HL-60 (cell line): Measurements from ENCODE around the gene TMEM140.
"Not testable (repeated sequence)": the region's sequence is repeated elsewhere in the genome, so short reads cannot be mapped to it uniquely, and the experiment has no call there.

ENCODE experiments used
- DNase-seq, 2 experiments: peaks; one replicate each; pipeline ENCODE4 v3.0.0-alpha.2; 2010 to 2020; ENCODE audit warnings: low read depth in 1 of 2, low spot score in 1 of 2
- H3K27ac ChIP-seq: fragments of 250-450 bp; sonication (Bioruptor Pico); replicated peaks from 2 replicates; pipeline ENCODE4 v1.5.1; 2020; ENCODE audit warnings: mild to moderate bottlenecking, moderate library complexity
- H3K27me3 ChIP-seq: fragments of 250-450 bp; sonication (Bioruptor Pico); 2 replicates; pipeline ENCODE4 v1.5.1; 2021; ENCODE audit warnings: mild to moderate bottlenecking, moderate library complexity; ENCODE audit not compliant: insufficient read depth, poor library complexity, severe bottlenecking
- H3K4me3 ChIP-seq: replicated peaks from 2 replicates; pipeline ENCODE4 v1.5.1; 2011; ENCODE audit warnings: mild to moderate bottlenecking, control low read depth, low read length; ENCODE audit not compliant: insufficient read depth
- GABPA ChIP-seq: IDR thresholded peaks from 2 replicates; pipeline ENCODE4 v1.6.1; 2012; ENCODE audit warnings: low read depth
- POLR2AphosphoS5 ChIP-seq: IDR thresholded peaks from 2 replicates; pipeline ENCODE4 v1.6.1; 2012; ENCODE audit warnings: low read depth
- SPI1 ChIP-seq: IDR thresholded peaks from 2 replicates; pipeline ENCODE4 v1.6.1; 2012; ENCODE audit warnings: low read depth, mild to moderate bottlenecking, borderline replicate concordance
- TF ChIP-seq, protein P1 (sequence below): IDR thresholded peaks from 2 replicates; pipeline ENCODE4 v1.6.1; 2012; ENCODE audit warnings: low read depth; ENCODE audit not compliant: insufficient replicate concordance
- TF ChIP-seq, protein P2 (sequence below): IDR thresholded peaks from one replicate; pipeline ENCODE4 v1.5.1; 2011; ENCODE audit warnings: low read length, control low read depth, inconsistent platforms; ENCODE audit not compliant: insufficient read depth

Gene TMEM140

DNA sequence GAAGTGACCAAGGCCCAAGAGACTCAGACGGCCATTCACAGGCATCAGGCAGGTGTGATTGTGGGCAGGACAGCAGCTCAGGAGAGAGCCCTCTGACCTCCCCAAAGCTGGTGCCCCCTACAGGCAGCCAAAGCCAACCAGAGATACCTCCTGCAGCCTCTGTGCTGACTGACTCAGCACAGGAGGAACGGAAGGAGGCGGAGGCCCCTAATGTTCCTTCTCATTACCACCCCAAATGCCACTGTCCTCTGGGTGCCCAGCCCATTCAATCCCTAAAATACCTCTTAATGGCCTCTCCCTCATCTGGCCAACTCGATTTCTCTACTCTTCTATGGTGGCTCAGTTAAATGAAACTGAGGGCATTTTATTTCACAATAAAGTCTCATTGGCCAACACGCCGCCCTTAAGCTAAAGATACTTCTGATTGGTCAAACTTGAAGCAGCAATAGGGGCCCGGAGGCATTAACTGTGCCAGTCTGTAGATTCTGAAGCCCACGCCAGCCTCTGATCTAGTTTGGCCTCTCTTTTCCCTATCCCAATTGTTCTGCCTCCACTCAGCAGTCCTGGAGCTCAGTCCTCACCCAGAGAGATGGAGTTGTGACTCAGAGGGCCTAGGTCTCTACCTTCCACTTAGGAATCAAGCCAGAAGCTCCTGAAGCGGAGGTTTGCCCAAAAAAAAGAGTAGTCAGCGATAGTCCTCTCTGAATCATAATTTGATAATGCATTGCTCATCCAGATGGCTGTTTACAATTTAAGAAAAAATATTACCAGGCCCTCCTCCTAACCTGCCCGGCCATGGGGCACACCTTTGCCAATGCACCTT is 21.5 kb downstream of the TMEM140 start:
- peak overlapping the region; percentile 76 for H3K4me3 ChIP-seq
- H3K27ac ChIP-seq = peak overlapping the region; percentile 99
- peak; percentile 48 to 77 for DNase-seq
- TF ChIP-seq GABPA (no peak), POLR2AphosphoS5 (peak; percentile 32; the same call in 1 of the 2 replicates), SPI1 (no peak)
- TF ChIP-seq, protein P1, sequence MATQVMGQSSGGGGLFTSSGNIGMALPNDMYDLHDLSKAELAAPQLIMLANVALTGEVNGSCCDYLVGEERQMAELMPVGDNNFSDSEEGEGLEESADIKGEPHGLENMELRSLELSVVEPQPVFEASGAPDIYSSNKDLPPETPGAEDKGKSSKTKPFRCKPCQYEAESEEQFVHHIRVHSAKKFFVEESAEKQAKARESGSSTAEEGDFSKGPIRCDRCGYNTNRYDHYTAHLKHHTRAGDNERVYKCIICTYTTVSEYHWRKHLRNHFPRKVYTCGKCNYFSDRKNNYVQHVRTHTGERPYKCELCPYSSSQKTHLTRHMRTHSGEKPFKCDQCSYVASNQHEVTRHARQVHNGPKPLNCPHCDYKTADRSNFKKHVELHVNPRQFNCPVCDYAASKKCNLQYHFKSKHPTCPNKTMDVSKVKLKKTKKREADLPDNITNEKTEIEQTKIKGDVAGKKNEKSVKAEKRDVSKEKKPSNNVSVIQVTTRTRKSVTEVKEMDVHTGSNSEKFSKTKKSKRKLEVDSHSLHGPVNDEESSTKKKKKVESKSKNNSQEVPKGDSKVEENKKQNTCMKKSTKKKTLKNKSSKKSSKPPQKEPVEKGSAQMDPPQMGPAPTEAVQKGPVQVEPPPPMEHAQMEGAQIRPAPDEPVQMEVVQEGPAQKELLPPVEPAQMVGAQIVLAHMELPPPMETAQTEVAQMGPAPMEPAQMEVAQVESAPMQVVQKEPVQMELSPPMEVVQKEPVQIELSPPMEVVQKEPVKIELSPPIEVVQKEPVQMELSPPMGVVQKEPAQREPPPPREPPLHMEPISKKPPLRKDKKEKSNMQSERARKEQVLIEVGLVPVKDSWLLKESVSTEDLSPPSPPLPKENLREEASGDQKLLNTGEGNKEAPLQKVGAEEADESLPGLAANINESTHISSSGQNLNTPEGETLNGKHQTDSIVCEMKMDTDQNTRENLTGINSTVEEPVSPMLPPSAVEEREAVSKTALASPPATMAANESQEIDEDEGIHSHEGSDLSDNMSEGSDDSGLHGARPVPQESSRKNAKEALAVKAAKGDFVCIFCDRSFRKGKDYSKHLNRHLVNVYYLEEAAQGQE = no peak
- TF ChIP-seq, protein P2, sequence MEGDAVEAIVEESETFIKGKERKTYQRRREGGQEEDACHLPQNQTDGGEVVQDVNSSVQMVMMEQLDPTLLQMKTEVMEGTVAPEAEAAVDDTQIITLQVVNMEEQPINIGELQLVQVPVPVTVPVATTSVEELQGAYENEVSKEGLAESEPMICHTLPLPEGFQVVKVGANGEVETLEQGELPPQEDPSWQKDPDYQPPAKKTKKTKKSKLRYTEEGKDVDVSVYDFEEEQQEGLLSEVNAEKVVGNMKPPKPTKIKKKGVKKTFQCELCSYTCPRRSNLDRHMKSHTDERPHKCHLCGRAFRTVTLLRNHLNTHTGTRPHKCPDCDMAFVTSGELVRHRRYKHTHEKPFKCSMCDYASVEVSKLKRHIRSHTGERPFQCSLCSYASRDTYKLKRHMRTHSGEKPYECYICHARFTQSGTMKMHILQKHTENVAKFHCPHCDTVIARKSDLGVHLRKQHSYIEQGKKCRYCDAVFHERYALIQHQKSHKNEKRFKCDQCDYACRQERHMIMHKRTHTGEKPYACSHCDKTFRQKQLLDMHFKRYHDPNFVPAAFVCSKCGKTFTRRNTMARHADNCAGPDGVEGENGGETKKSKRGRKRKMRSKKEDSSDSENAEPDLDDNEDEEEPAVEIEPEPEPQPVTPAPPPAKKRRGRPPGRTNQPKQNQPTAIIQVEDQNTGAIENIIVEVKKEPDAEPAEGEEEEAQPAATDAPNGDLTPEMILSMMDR = peak; percentile 20
- H3K27me3 ChIP-seq = no peaks in the 10 kb centered on the region

DNA sequence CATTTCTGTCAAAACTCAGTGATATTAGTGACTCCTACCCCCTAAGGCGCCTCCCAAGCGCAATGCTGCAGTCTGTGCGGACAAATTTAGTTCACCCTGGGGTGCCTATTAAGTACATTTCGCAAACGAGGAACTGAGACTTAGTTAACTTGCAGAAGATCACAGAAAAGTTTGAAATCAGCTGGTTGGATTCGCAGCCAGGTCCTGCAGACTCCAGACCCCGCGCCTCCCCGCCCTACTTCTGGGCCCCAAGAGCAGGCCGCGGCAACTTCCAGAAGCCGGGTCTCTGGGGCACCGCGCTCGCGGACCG is 22.0 kb downstream of the TMEM140 start:
- TF ChIP-seq SPI1 (peak; percentile 17; the same call in 1 of the 2 replicates), POLR2AphosphoS5 (no peak), GABPA (no peak)
- H3K27ac ChIP-seq = peak overlapping the region; percentile 99
- peak overlapping the region; percentile 76 for H3K4me3 ChIP-seq
- DNase-seq = peak; percentile 36 to 50
- H3K27me3 ChIP-seq = no peaks in the 10 kb centered on the region

DNA sequence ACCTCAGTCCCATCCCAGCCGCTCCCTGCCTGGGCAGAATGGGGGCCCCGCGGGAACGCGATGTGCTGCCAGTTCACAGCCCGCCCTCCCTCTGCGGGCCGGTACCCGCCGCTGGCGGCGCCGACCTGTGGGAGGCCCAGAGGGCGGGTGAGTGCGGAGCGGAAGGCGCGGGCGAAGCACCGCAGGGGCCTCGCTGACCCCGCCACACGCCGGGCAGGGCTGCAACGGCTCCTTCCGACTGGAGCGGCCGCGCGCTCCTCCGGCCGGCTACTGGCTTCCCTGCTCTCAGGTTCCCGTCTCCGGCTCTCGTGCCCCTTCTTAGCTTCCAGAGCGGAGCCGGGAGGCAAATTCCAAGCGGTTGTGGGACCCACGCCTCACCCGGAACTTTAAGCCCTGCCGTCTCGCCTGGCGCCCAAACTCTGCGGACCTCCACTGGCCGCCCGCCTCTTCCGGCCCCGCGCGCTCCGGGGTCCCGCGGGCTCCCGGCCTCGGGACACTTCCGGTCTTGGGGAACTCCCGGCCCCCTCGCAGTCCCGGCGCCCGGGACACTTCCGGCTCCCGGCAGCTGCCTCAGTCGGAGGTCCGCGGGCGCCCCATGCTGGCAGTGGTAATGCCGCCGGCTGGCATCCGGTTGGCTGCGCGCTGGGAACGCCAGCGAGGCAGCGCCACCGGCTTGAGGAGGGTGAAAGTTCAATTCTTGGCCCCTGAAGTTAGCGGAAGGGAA is 22.6 kb downstream of the TMEM140 start, which contains the start of gene CYREN:
TSS of gene CYREN (minus strand) at position 434 of the 724 bp plus-strand sequence. CDS start 1,785 bp downstream, outside the sequence.
- TF ChIP-seq, protein P2 = peak; percentile 58
- TF ChIP-seq POLR2AphosphoS5 (peak; percentile 80; the same call in 1 of the 2 replicates), GABPA (peak; percentile 97), SPI1 (no peak)
- TF ChIP-seq, protein P1 = peak; percentile 11
- peak within 1 kb of the TSS; percentile 99 for H3K27ac ChIP-seq
- no peaks in the 10 kb centered on the region for H3K27me3 ChIP-seq
- peak; percentile 81 to 94 for DNase-seq
- peak within 1 kb of the TSS; percentile 76 for H3K4me3 ChIP-seq

DNA sequence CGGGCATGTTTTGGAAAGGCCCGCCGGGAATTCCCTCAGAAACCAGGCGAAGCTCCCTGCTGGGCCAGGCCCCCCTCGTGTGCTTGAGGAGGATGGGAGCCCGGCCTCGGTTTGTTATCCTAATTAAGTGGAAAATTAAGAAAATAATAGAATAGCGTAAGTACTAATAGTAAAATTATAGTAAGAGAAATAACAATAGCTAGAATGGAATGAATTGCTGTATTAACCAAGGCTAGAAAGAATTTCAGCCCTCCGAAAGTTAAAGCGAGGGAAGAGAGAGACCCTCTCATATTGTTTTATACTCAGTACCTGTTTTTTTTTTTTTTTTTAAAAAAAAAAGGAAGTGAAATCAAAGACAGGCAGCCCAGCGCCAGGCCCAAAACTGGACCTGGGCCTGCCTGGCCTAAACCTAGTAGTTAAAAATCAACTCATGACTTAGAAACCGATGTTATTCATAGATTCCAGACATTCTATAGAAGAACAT is 23.2 kb downstream of the TMEM140 start:
- H3K27me3 ChIP-seq, DNase-seq: not testable (repeated sequence)
- Histone ChIP-seq H3K4me3 (peak overlapping the region; percentile 76), H3K27ac (peak overlapping the region; percentile 99)

DNA sequence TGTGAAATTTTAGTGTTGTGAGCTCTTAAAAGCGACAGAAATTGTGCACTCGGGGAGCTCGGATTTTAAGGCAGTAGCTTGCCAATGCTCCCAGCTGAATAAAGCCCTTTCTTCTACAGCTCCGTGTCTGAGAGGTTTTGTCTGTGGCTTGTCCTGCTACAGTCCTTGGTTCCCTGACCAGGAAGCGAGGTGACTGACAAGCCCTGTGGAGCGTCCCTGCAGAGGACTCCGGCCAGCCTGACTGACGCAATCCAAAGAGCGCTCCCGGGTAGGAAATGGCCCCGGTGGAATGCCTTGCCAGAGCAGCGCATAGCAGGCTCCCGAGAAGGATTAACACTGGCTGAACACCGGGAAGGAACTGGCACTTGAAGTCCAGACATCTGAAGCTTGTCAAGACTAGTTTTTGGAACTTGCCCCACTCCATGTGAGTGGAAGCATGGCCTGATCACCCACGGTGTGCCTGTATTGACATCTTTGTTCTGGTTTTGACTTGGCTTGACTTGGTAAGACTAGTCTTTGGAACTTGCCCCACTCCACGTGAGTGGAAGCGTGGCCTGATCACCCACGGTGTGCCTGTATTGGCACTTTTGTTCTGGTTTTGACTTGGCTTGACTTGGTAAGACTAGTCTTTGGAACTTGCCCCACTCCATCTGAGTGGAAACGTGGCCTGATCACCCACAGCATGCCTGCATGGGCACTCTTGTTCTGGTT is 23.9 kb downstream of the TMEM140 start:
- not testable (repeated sequence) for H3K27me3 ChIP-seq, H3K4me3 ChIP-seq, H3K27ac ChIP-seq, DNase-seq

DNA sequence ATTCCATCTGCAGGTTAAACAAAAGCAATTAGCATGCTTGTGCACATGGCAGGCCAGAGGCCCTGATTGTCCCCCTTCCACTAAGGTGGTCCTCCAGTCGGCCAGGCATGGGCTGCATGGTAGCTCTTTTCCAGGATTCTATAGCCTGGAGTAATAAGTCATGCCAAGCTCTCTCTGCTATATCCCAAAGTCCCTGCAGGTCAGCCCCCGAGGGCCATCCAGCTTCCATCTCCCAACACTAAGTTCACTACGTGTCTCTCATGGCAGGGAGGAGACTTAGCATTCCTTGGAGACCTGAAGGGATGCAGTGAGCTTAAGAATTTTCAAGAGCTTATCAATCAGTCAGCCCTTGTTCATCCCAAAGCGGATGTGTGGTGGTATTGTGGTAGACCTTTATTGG is 26.0 kb downstream of the TMEM140 start:
- H3K4me3 ChIP-seq, DNase-seq, H3K27me3 ChIP-seq, H3K27ac ChIP-seq: not testable (repeated sequence)
